CD4-positive, alpha-beta T cell (primary cell): ENCODE data around the gene ADAM22. TPM values are rescaled to one million over a fixed set of nuclear protein-coding genes. Genes with fewer than 3 reads are reported as not detected.

Experiments
- ATAC-seq: fragments of 200-7000 bp; cut with Tn5 transposase; one replicate; pipeline ENCODE4 v1.10.0; 2022; ENCODE audit warnings: mild to moderate bottlenecking; ENCODE audit not compliant: poor library complexity
- CTCF ChIA-PET: fragments of 350-600 bp; sonication (Branson Sonifier 250); formaldehyde crosslinking; loops from one replicate; lab custom pipeline; 2021; ENCODE audit warnings: antibody characterized with exemption, inconsistent platforms; lab: Charles Lee
- POLR2A ChIA-PET: fragments of 350-600 bp; sonication (Branson Sonifier 250); formaldehyde crosslinking; loops from one replicate; lab custom pipeline; 2021; ENCODE audit warnings: antibody characterized with exemption, inconsistent platforms; lab: Charles Lee
- DNase-seq, 14 experiments: peaks; one replicate each; pipeline ENCODE4 v3.0.0-alpha.2; 2013 to 2020; ENCODE audit warnings: mixed read lengths in 2 of 14
- H3K27ac ChIP-seq, 2 donors: one replicate each; pipeline versions ENCODE4 v1.5.1 to v1.7.0; 2013; ENCODE audit warnings: low read length in 2 of 2, low read depth in 1 of 2, mild to moderate bottlenecking in 1 of 2
- H3K27me3 ChIP-seq, 2 experiments: 1 replicate in 1 of 2; 2 replicates in 1 of 2; pipeline versions ENCODE4 v1.6.1 to v1.7.0; 2013; ENCODE audit warnings: low read length in 2 of 2, control low read depth in 1 of 2, mild to moderate bottlenecking in 1 of 2, moderate library complexity in 1 of 2; ENCODE audit not compliant: insufficient read depth in 2 of 2, control insufficient read depth in 1 of 2
- H3K36me3 ChIP-seq: one replicate; pipeline ENCODE4 v1.6.1; 2013; ENCODE audit warnings: low read length, control low read depth; ENCODE audit not compliant: insufficient read depth
- H3K4me1 ChIP-seq: one replicate; pipeline ENCODE4 v1.6.1; 2013; ENCODE audit warnings: low read length, control low read depth; ENCODE audit not compliant: insufficient read depth
- H3K4me3 ChIP-seq: one replicate; pipeline ENCODE4 v1.5.1; 2013; ENCODE audit warnings: mild to moderate bottlenecking, low read length, moderate library complexity
- H3K9me3 ChIP-seq, 2 experiments: 1 replicate in 1 of 2; 2 replicates in 1 of 2; pipeline versions ENCODE4 v1.6.1 to v1.7.0; 2013; ENCODE audit warnings: low read length in 2 of 2, mild to moderate bottlenecking in 2 of 2, control low read depth in 1 of 2, moderate library complexity in 1 of 2; ENCODE audit not compliant: control insufficient read depth in 1 of 2, insufficient read depth in 1 of 2
- H3K27ac Mint-ChIP-seq: one replicate; pipeline ENCODE4 v1.8.0; 2020; ENCODE audit warnings: mixed read lengths
- H3K27me3 Mint-ChIP-seq: one replicate; pipeline ENCODE4 v1.8.0; 2021; ENCODE audit warnings: mixed read lengths
- H3K36me3 Mint-ChIP-seq: one replicate; pipeline ENCODE4 v1.8.0; 2021; ENCODE audit warnings: low read depth, mixed read lengths
- H3K4me1 Mint-ChIP-seq: one replicate; pipeline ENCODE4 v1.8.0; 2021; ENCODE audit warnings: low read depth, mixed read lengths
- H3K4me3 Mint-ChIP-seq: one replicate; pipeline ENCODE4 v1.8.0; 2020; ENCODE audit warnings: mild to moderate bottlenecking, mixed read lengths
- H3K9me3 Mint-ChIP-seq: one replicate; pipeline ENCODE4 v1.8.0; 2020; ENCODE audit warnings: mixed read lengths
- CTCF ChIP-seq: fragments of 200-600 bp; IDR thresholded peaks from one replicate; pipeline ENCODE4 v1.8.0; 2022; ENCODE audit warnings: antibody characterized with exemption, mild to moderate bottlenecking
- intact Hi-C, 2 experiments: fragments of 100-400 bp; cut with DNase I in 1 of 2; cut with micrococcal nuclease in 1 of 2; formaldehyde crosslinking; loops; one replicate each; pipeline versions ENCODE4 v1.15.1 to v1.9.0; 2023 to 2025; cut with DNase I, micrococcal nuclease
- total RNA-seq, 174 experiments: library from RNA in 2 of 174; stranded (reverse) in 2 of 174; gene quantifications; one replicate each; pipeline ENCODE4 v1.2.3 and lab custom pipeline; 2021 to 2026

Gene ADAM22
- total RNA-seq, 2 experiments from 2014 or later = 0.60 to 0.64 TPM

DNA sequence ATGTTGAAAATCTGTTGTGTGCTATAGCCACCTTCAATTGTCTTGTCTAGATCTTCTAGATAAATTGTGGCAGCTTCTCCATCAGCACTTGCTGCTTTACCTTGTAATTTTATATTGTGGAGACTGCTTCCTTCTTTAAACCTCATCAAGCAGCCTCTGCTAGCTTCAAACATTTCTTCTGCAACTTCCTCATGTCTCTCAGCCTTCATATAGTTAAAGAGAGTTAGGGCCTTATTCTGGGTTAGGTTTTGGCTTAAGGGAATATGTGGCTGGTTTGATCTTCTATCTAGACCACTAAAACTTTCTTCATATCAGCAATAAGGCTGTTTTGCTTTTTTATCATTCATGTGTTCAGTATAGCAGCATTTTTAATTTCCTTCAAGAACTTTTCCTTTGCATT lies 128.2 kb downstream of the ADAM22 start:
- Histone ChIP-seq H3K9me3 (no peaks in the 10 kb centered on the region), H3K36me3 (no peaks in the 10 kb centered on the region), H3K4me1 (no peaks in the 10 kb centered on the region), H3K27ac (no peak overlapping the region), H3K4me3 (no peak overlapping the region), H3K27me3 (no peaks in the 10 kb centered on the region)
- ChIA-PET CTCF (interaction anchor here (0.6 to 0.8 kb wide), 2 partner anchors 10 to 1167 kb away, joined by 3 to 4 read pairs; no protein-coding TSS in a partner anchor), POLR2A (no interaction called here)
- no peaks in the 10 kb centered on the region for H3K36me3 Mint-ChIP-seq
- no peak overlapping the region for H3K27ac Mint-ChIP-seq
- peaks cover 8% of the 10 kb centered on the region for H3K4me1 Mint-ChIP-seq
- ATAC-seq = no peak
- no peaks in the 10 kb centered on the region for H3K9me3 Mint-ChIP-seq
- no peak for DNase-seq
- no peaks in the 10 kb centered on the region for H3K27me3 Mint-ChIP-seq
- H3K4me3 Mint-ChIP-seq = no peak overlapping the region
- intact Hi-C loops = no loop called here
- no peak for TF ChIP-seq CTCF

DNA sequence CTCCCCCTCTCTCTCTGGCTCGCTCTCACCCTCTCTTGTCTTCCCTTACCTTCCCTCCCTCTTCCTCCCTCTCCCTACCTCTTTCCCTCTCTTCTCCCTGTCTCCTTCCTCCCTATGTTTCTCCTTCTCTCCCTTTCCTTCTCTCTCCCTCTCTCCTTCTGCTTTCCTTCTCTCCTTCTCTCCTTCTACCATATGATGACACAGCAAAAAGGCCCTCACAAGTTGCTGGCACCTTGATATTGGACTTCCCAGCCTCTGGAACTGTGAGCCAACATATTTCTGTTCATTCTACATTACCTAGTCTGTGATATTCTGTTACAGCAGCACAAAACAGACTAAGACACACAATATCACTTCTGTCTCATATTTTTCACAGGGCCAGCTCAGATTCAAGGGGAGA lies 135.0 kb downstream of the ADAM22 start:
- no peak overlapping the region for H3K27ac ChIP-seq
- intact Hi-C loops = no loop called here
- H3K4me1 ChIP-seq = no peaks in the 10 kb centered on the region
- H3K36me3 ChIP-seq = no peaks in the 10 kb centered on the region
- Mint-ChIP-seq H3K4me3 (no peak overlapping the region), H3K36me3 (no peaks in the 10 kb centered on the region), H3K9me3 (no peaks in the 10 kb centered on the region), H3K27me3 (peaks cover 3% of the 10 kb centered on the region), H3K27ac (no peak overlapping the region), H3K4me1 (no peaks in the 10 kb centered on the region)
- DNase-seq (no peak), ATAC-seq (no peak)
- H3K9me3 ChIP-seq = no peaks in the 10 kb centered on the region
- H3K27me3 ChIP-seq = no peaks in the 10 kb centered on the region
- TF ChIP-seq CTCF = no peak
- H3K4me3 ChIP-seq = no peak overlapping the region
- ChIA-PET POLR2A (no interaction called here), CTCF (no interaction called here)

DNA sequence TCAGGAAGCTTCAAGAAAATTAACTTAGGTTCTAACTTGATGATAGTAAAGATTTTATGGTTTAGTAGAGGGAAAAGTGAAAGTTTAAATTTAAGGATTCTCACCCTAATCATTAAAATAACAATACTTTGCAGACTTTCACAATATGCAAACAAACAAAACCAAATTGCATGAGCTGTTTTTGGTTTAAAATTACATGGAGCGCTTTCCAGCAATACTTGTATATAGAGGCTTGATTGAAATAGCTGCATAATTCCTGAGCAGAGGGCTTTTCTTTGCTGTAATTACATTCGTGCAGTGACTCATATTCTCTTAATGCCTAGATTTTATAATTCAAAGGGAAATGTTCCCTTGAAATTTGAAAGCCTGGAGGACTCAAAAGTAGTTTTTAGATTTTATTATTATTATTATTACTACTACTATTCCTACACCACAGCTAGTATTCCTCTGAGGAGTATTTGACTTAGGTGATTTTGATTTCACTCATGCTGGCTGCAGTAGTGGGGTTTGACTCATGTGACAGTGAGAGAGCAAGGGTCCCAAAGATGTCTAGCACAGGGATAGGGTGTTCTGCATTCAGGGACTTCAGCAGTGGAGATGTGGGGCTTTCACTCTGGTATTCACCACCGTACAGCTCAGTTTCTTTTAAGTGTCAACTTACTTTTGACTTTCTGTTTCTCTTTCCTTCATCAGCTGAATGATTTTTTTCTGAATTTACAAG lies 138.1 kb downstream of the ADAM22 start:
- no peaks in the 10 kb centered on the region for H3K9me3 Mint-ChIP-seq
- H3K27me3 Mint-ChIP-seq = peaks cover 3% of the 10 kb centered on the region
- DNase-seq = no peak
- no peaks in the 10 kb centered on the region for H3K4me1 Mint-ChIP-seq
- Histone ChIP-seq H3K9me3 (no peaks in the 10 kb centered on the region), H3K4me3 (no peak overlapping the region), H3K4me1 (no peaks in the 10 kb centered on the region), H3K27ac (no peak overlapping the region), H3K27me3 (no peaks in the 10 kb centered on the region), H3K36me3 (no peaks in the 10 kb centered on the region)
- H3K4me3 Mint-ChIP-seq = no peak overlapping the region
- ChIA-PET CTCF (interaction anchor here (0.6 kb wide), 1 partner anchor 10 kb away, joined by 3 read pairs; no protein-coding TSS in a partner anchor), POLR2A (no interaction called here)
- TF ChIP-seq CTCF = no peak
- peaks cover 11% of the 10 kb centered on the region for H3K36me3 Mint-ChIP-seq
- no peak for ATAC-seq
- no peak overlapping the region for H3K27ac Mint-ChIP-seq
- intact Hi-C loops = no loop called here
